SU-DHL-6 (cell line): ENCODE data around the gene ATP2A3.

Experiments
- H2AFZ ChIP-seq: fragments of 200-600 bp; sonication (generic); 2 replicates; pipeline ENCODE4 v1.6.1; 2014; ENCODE audit warnings: low read depth, mild to moderate bottlenecking, moderate library complexity, mixed read lengths, antibody characterized with exemption, low read length; ENCODE audit not compliant: severe bottlenecking
- H3F3A ChIP-seq: fragments of 200-600 bp; shearing (Covaris generic); 2 replicates; pipeline ENCODE4 v1.6.0; 2016; ENCODE audit warnings: antibody characterized with exemption, mild to moderate bottlenecking; ENCODE audit not compliant: insufficient read depth
- H3K27ac ChIP-seq: fragments of 200-600 bp; sonication (generic); 2 replicates; pipeline ENCODE4 v1.5.1; 2016; ENCODE audit warnings: low read depth, mild to moderate bottlenecking, low read length, moderate library complexity, mixed read lengths
- H3K27me3 ChIP-seq: fragments of 200-600 bp; sonication (generic), shearing (Covaris generic); 2 replicates; pipeline ENCODE4 v1.6.0; 2014; ENCODE audit warnings: mild to moderate bottlenecking, low read length
- H3K36me3 ChIP-seq: fragments of 200-600 bp; sonication (generic); 2 replicates; pipeline ENCODE4 v1.6.1; 2014; ENCODE audit warnings: mild to moderate bottlenecking, low read length, mixed read lengths
- H3K4me2 ChIP-seq: fragments of 300-600, 200-600 bp; shearing (Covaris generic), sonication (generic); 2 replicates; pipeline ENCODE4 v1.6.0; 2014; ENCODE audit warnings: low read length, low read depth, mild to moderate bottlenecking; ENCODE audit not compliant: poor library complexity, severe bottlenecking
- H3K4me3 ChIP-seq: fragments of 200-600 bp; sonication (generic); 2 replicates; pipeline ENCODE4 v1.5.1; 2014; ENCODE audit warnings: antibody characterized with exemption, low read length, mild to moderate bottlenecking, mixed read lengths; ENCODE audit not compliant: insufficient read depth, poor library complexity, severe bottlenecking
- H3K79me2 ChIP-seq: fragments of 200-600 bp; sonication (generic); 2 replicates; pipeline ENCODE4 v1.6.1; 2014; ENCODE audit warnings: mild to moderate bottlenecking, low read length, moderate library complexity; ENCODE audit not compliant: insufficient read depth
- H3K9ac ChIP-seq: fragments of 200-600 bp; sonication (generic); 2 replicates; pipeline ENCODE4 v1.7.0; 2014; ENCODE audit warnings: mild to moderate bottlenecking, low read length
- H3K9me2 ChIP-seq: fragments of 200-600 bp; sonication (generic); replicated peaks from 2 replicates; pipeline ENCODE4 v1.6.1; 2014; ENCODE audit warnings: low read length; ENCODE audit not compliant: insufficient read depth
- H3K9me3 ChIP-seq: fragments of 200-600 bp; sonication (generic); 2 replicates; pipeline ENCODE4 v1.6.1; 2014; ENCODE audit warnings: low read length, mixed read lengths; ENCODE audit not compliant: insufficient read depth
- H4K20me1 ChIP-seq: fragments of 200-600 bp; sonication (generic); 2 replicates; pipeline ENCODE4 v1.6.1; 2014; ENCODE audit warnings: low read depth, mild to moderate bottlenecking, antibody characterized with exemption, low read length, moderate library complexity, mixed read lengths
- EZH2phosphoT487 ChIP-seq: fragments of 200-600 bp; sonication (generic), shearing (Covaris generic); conservative IDR thresholded peaks from 2 replicates; pipeline ENCODE4 v1.6.1; 2018; ENCODE audit warnings: mild to moderate bottlenecking, antibody characterized with exemption, low read length, moderate library complexity, mixed read lengths
- TF ChIP-seq, protein P1 (sequence below): fragments of 200-600 bp; sonication (generic); IDR thresholded peaks from one replicate; pipeline ENCODE4 v1.5.1; 2017; ENCODE audit warnings: antibody characterized with exemption, mild to moderate bottlenecking, low read length, moderate library complexity; ENCODE audit not compliant: insufficient read depth, poor library complexity, severe bottlenecking

The ATP2A3 gene

DNA sequence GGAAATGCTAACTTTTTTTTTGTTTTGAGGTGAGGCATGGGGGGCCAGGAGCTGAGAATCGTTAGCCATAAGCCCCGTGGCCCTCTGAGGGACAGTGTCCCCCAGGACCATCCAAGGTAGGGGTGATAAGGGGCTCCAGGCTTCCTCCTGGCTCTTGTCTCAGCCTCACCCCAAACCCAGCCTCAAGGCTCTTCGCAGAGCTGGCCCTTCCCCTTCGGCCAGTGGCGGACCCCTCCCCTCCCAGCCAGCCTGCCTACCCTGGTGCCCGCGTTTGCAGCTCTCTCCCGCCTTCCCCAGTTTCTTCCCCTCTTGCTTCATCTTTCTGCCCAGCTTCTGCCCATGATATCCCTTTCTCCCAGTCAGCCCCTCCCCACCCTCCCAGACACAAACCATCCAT, 22.7 kb upstream of the ATP2A3 start:
- H3K27me3 ChIP-seq = no peaks in the 10 kb centered on the region
- H2AFZ ChIP-seq = no peak overlapping the region
- no peaks in the 10 kb centered on the region for H3K9me2 ChIP-seq
- no peaks in the 10 kb centered on the region for H3K36me3 ChIP-seq
- H3K27ac ChIP-seq = no peak overlapping the region
- H3K9ac ChIP-seq = no peak overlapping the region
- no peak overlapping the region for H3K4me3 ChIP-seq
- H3F3A ChIP-seq = no peaks in the 10 kb centered on the region
- no peaks in the 10 kb centered on the region for H3K9me3 ChIP-seq
- H3K4me2 ChIP-seq = no peak overlapping the region
- no peaks in the 10 kb centered on the region for H4K20me1 ChIP-seq
- TF ChIP-seq, protein P1, sequence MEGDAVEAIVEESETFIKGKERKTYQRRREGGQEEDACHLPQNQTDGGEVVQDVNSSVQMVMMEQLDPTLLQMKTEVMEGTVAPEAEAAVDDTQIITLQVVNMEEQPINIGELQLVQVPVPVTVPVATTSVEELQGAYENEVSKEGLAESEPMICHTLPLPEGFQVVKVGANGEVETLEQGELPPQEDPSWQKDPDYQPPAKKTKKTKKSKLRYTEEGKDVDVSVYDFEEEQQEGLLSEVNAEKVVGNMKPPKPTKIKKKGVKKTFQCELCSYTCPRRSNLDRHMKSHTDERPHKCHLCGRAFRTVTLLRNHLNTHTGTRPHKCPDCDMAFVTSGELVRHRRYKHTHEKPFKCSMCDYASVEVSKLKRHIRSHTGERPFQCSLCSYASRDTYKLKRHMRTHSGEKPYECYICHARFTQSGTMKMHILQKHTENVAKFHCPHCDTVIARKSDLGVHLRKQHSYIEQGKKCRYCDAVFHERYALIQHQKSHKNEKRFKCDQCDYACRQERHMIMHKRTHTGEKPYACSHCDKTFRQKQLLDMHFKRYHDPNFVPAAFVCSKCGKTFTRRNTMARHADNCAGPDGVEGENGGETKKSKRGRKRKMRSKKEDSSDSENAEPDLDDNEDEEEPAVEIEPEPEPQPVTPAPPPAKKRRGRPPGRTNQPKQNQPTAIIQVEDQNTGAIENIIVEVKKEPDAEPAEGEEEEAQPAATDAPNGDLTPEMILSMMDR = no peak
- TF ChIP-seq EZH2phosphoT487 = no peak
- no peaks in the 10 kb centered on the region for H3K79me2 ChIP-seq

DNA sequence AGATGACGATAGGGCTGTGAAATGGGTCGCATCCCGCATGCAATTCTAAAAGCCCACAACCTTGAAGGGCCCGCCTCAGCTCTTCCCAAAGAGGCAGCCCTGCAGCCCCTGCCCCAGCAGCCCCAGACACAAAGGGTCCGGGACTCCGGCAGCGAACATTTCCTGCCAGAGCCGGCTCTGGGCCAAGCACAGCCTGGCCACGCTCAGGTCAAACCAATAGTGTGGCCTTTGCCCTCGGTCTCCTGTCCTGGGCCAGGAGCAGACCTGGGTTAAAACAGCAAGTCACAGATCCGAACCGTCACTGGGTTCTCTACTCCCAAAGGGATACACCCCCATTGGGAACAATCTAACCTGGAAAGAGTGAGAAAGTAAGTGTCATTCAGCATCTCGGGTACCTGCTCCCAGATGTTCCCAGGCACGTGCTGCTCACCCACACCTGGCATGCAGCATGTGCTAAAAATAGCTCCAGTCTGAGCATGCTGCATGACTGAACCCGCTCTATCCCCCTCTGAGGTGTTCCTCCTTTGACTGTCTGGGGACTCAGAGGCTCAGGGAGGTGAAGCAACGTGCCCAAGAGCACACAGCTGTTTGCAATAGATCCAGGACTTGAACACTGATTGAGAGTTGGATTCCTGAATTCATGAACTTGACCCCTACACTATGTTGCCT, 22.2 kb upstream of the ATP2A3 start:
- Histone ChIP-seq H3K4me2 (no peak overlapping the region), H2AFZ (no peak overlapping the region), H3K36me3 (no peaks in the 10 kb centered on the region), H3F3A (no peaks in the 10 kb centered on the region), H3K27ac (no peak overlapping the region), H3K9me2 (no peaks in the 10 kb centered on the region), H3K79me2 (no peaks in the 10 kb centered on the region), H3K27me3 (no peaks in the 10 kb centered on the region), H4K20me1 (no peaks in the 10 kb centered on the region), H3K9me3 (no peaks in the 10 kb centered on the region), H3K9ac (no peak overlapping the region), H3K4me3 (no peak overlapping the region)
- no peak for TF ChIP-seq EZH2phosphoT487
- TF ChIP-seq, protein P1 = no peak

DNA sequence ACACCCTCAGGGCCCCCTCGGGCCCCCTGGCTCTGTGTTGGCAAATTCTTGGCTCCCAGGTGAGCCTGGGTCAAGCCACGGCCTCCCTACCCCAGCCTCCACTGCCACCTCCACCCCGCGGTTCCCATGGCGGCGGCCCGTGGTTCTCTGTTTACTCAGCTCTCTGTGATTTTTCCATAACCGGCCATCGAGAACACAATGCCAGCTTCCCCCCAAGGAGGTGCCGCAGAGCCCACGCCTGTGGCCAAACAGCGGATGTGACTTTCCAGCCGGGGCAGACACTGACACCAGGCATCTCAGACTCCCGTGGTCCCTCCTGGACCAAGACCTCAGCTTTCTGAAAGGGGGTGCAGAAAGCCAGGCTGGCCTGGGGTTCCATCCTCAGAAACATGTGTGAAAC, 21.6 kb upstream of the ATP2A3 start:
- Histone ChIP-seq H2AFZ (no peak overlapping the region), H3F3A (no peaks in the 10 kb centered on the region), H4K20me1 (no peaks in the 10 kb centered on the region), H3K36me3 (no peaks in the 10 kb centered on the region), H3K9me3 (no peaks in the 10 kb centered on the region), H3K9me2 (no peaks in the 10 kb centered on the region), H3K4me3 (no peak overlapping the region), H3K27me3 (no peaks in the 10 kb centered on the region), H3K79me2 (no peaks in the 10 kb centered on the region), H3K4me2 (no peak overlapping the region), H3K9ac (no peak overlapping the region), H3K27ac (no peak overlapping the region)
- no peak for TF ChIP-seq EZH2phosphoT487
- TF ChIP-seq, protein P1 = no peak
